D721Med (cell line): Measurements from ENCODE around the gene TSPAN14.

Source experiments
- DNase-seq: peaks from one replicate; pipeline ENCODE4 v3.0.0; 2011; ENCODE audit warnings: low spot score; ENCODE audit not compliant: insufficient read length
- FAIRE-seq: peaks from 2 replicates; lab custom pipeline; 2011; peaks lifted over from hg19 to GRCh38; lab: Jason Lieb, UNC
- CTCF ChIP-seq: IDR thresholded peaks from 2 replicates; pipeline ENCODE4 v1.5.1; 2012; ENCODE audit warnings: mild to moderate bottlenecking, control low read depth; ENCODE audit not compliant: insufficient read depth; ENCODE audit errors: missing control alignments

The TSPAN14 gene

GRCh38 chr10:80513106-80513505 lies 59.0 kb downstream of the TSPAN14 start:
- no peak for TF ChIP-seq CTCF
- FAIRE-seq, result no peak
- no peak for DNase-seq

- DNase-seq, result no peak
- FAIRE-seq, result no peak
- TF ChIP-seq CTCF, result no peak
These were observed 61.4 kb downstream of the TSPAN14 start for GRCh38 chr10:80515511-80515910.

GRCh38 chr10:80515941-80516340 lies 61.8 kb downstream of the TSPAN14 start:
- FAIRE-seq, result no peak
- TF ChIP-seq CTCF, result no peak
- no peak for DNase-seq

- no peak for DNase-seq
- no peak for FAIRE-seq
- TF ChIP-seq CTCF, result no peak
These were observed 62.5 kb downstream of the TSPAN14 start for GRCh38 chr10:80516506-80517075.

GRCh38 chr10:80517416-80518142 lies 63.5 kb downstream of the TSPAN14 start:
- FAIRE-seq (no peak), DNase-seq (no peak)
- no peak for TF ChIP-seq CTCF

GRCh38 chr10:80518143-80518806 lies 64.2 kb downstream of the TSPAN14 start:
- no peak for FAIRE-seq

More at GRCh38 chr10:80518143-80518806, 64.2 kb downstream of the TSPAN14 start:
- no peak for DNase-seq
- TF ChIP-seq CTCF, result no peak
